Naive thymus-derived CD8-positive, alpha-beta T cell (primary cell): ENCODE results near the gene XRCC5. TPM values are rescaled to one million over a fixed set of nuclear protein-coding genes. Genes with fewer than 3 reads are reported as not detected.

ENCODE experiments used
- ATAC-seq, 2 donors: fragments of 150-1000 bp; cut with Tn5 transposase in 1 of 2; sonication (Bioruptor Pico), chemical (Tn5 transposase) in 1 of 2; 1 replicate in 1 of 2; 2 replicates in 1 of 2; pipeline ENCODE4 v1.10.0; 2021; ENCODE audit warnings: mild to moderate bottlenecking in 2 of 2, moderate library complexity in 2 of 2
- POLR2A ChIA-PET: fragments of 350-600 bp; sonication (Branson Sonifier 250); formaldehyde crosslinking; loops from one replicate; lab custom pipeline; 2021; ENCODE audit warnings: antibody characterized with exemption; lab: Charles Lee
- DNase-seq, 10 donors: peaks; one replicate each; pipeline versions ENCODE4 v3.0.0 to v3.0.0-alpha.2; 2020 to 2022
- H3K27ac Mint-ChIP-seq, 10 donors: one replicate each; pipeline ENCODE4 v1.8.0; 2020 to 2022; ENCODE audit warnings: mild to moderate bottlenecking in 10 of 10, mixed read lengths in 10 of 10, moderate library complexity in 4 of 10, inconsistent platforms in 1 of 10
- H3K27me3 Mint-ChIP-seq, 5 donors: one replicate each; pipeline ENCODE4 v1.8.0; 2021 to 2022; ENCODE audit warnings: mixed read lengths in 5 of 5
- H3K36me3 Mint-ChIP-seq, 3 donors: one replicate each; pipeline ENCODE4 v1.8.0; 2020 to 2022; ENCODE audit warnings: mixed read lengths in 3 of 3, mild to moderate bottlenecking in 2 of 3, inconsistent platforms in 1 of 3
- H3K4me1 Mint-ChIP-seq, 4 donors: one replicate each; pipeline ENCODE4 v1.8.0; 2021 to 2022; ENCODE audit warnings: mixed read lengths in 4 of 4
- H3K4me3 Mint-ChIP-seq, 10 donors: one replicate each; pipeline ENCODE4 v1.8.0; 2020 to 2022; ENCODE audit warnings: mild to moderate bottlenecking in 10 of 10, mixed read lengths in 10 of 10, moderate library complexity in 6 of 10, inconsistent platforms in 1 of 10
- H3K9me3 Mint-ChIP-seq, 9 donors: one replicate each; pipeline ENCODE4 v1.8.0; 2020 to 2022; ENCODE audit warnings: mixed read lengths in 9 of 9, mild to moderate bottlenecking in 3 of 9, inconsistent platforms in 1 of 9, moderate library complexity in 1 of 9
- polyA plus RNA-seq, 3 donors: library from polyadenylated mRNA; unstranded; fragments of 300-500 nt; fragmentation: Illumina TruSeq; gene quantifications; one replicate each; pipeline ENCODE4 v1.2.3, GENCODE V29; 2021
- total RNA-seq, 8 experiments: library from RNA in 2 of 8; stranded (reverse) in 2 of 8; gene quantifications; one replicate each; pipeline ENCODE4 v1.2.3 and lab custom pipeline; 2021 to 2026

The XRCC5 gene
- total RNA-seq (100 to 1,000 TPM; 231 to 245 TPM), polyA plus RNA-seq (100 to 1,000 TPM; 311 to 364 (median 348) TPM), total RNA-seq (lab: John Stamatoyannopoulos, UW) (320 to 1,233 (median 453) reads per million in 6 experiments)

- Mint-ChIP-seq H3K27me3 (peaks cover 0 to 3% (median 0%) of the 10 kb centered on the region in 5 donors), H3K9me3 (no peaks in the 10 kb centered on the region), H3K4me3 (peak within 1 kb of the TSS; percentile 98 to 100 (median 100)), H3K36me3 (peaks cover under 1 to 40% (median 9%) of the 10 kb centered on the region in 3 donors), H3K27ac (peak within 1 kb of the TSS; percentile 100), H3K4me1 (peaks cover 25 to 60% (median 53%) of the 10 kb centered on the region in 4 donors)
- POLR2A ChIA-PET = interaction anchor here (0.7 to 4.5 kb wide), 14 partner anchors 8 to 797 kb away, joined by 3 to 96 read pairs (median 4); partner anchors contain the start of genes ATIC, PECR, RPL37A and TMEM169
- ATAC-seq (peak; percentile 81 to 88), DNase-seq (peak; percentile 93 to 98 (median 97))
These were observed at the start of gene XRCC5 for GRCh38 chr2:216108967-216109921. XRCC5 (plus strand) TSS chr2:216109348; CDS start chr2:216109437, 89 bp downstream.

GRCh38 chr2:216064014-216064630 is 45.0 kb upstream of the XRCC5 start:
- ATAC-seq = no peak
- H3K36me3 Mint-ChIP-seq = peaks cover 0 to 45% (median 11%) of the 10 kb centered on the region in 3 donors
- no peak overlapping the region for H3K4me3 Mint-ChIP-seq
- H3K27ac Mint-ChIP-seq = no peak overlapping the region
- peaks cover 9 to 19% (median 17%) of the 10 kb centered on the region in 4 donors for H3K4me1 Mint-ChIP-seq
- H3K9me3 Mint-ChIP-seq = peaks cover 0 to 3% (median 0%) of the 10 kb centered on the region in 9 donors
- POLR2A ChIA-PET = interaction anchor here (0.5 kb wide), 1 partner anchor 18 kb away, joined by 5 read pairs; no protein-coding TSS in a partner anchor
- DNase-seq = no peak
- no peaks in the 10 kb centered on the region for H3K27me3 Mint-ChIP-seq

DNA sequence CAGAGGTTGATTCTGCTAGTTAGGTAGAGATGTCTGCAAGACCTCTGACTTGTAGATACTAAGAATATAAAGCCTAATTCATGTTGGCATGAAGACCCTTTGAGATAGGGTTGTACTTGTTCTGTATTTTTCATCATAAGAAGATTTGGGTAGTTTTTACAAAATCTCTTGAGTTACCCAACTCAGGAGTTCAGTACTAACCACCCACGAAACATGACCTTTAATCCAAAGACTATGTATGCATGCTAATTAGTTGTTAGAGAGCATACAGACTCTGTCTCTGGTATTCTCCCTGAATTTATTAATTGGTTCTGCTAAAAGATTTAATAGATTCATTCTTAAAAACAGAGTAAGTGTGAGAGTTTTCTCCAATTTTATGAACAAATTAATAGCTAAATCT is 44.5 kb upstream of the XRCC5 start:
- H3K36me3 Mint-ChIP-seq = peaks cover 0 to 48% (median 7%) of the 10 kb centered on the region in 3 donors
- H3K4me1 Mint-ChIP-seq = peaks cover 11 to 20% (median 18%) of the 10 kb centered on the region in 4 donors
- DNase-seq (no peak), ATAC-seq (no peak)
- POLR2A ChIA-PET = interaction anchor here (0.5 to 1.1 kb wide), 2 partner anchors 17 to 19 kb away, joined by 3 to 5 read pairs; partner anchors contain the start of gene PECR
- H3K27me3 Mint-ChIP-seq = no peaks in the 10 kb centered on the region
- H3K27ac Mint-ChIP-seq = no peak overlapping the region
- H3K4me3 Mint-ChIP-seq = no peak overlapping the region
- no peaks in the 10 kb centered on the region for H3K9me3 Mint-ChIP-seq

DNA sequence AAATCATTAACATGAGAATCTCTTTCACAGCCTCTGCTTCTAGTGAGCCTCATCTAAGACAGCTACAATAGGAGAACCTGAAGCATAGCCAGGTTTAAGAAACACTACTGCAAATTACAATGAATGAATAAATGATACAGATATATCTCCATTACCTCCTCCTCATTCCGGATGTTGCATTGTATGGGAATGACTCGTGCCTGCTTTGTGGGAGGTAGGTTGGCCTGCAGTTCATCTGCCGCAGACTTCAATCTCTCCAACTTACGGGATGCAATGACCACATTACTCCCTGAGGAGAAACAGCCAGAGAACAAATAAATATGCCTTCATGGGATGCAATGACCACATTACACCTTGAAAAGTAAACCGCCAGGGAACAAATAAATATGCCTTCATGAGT is 42.9 kb upstream of the XRCC5 start:
- no peak for DNase-seq
- Mint-ChIP-seq H3K27me3 (no peaks in the 10 kb centered on the region), H3K36me3 (peaks cover 0 to 45% (median 7%) of the 10 kb centered on the region in 3 donors), H3K9me3 (no peaks in the 10 kb centered on the region), H3K4me1 (peaks cover 13 to 20% (median 18%) of the 10 kb centered on the region in 4 donors), H3K27ac (peak overlapping the region in 3 of 10 donors; percentile 56 to 65 (median 63)), H3K4me3 (no peak overlapping the region)
- POLR2A ChIA-PET = no interaction called here
- ATAC-seq = no peak

- Mint-ChIP-seq H3K4me3 (no peak overlapping the region), H3K27ac (peak overlapping the region in 2 of 10 donors; percentile 2 to 31), H3K4me1 (peaks cover 14 to 32% (median 22%) of the 10 kb centered on the region in 4 donors), H3K36me3 (peaks cover 0 to 35% (median 10%) of the 10 kb centered on the region in 3 donors), H3K9me3 (no peaks in the 10 kb centered on the region), H3K27me3 (no peaks in the 10 kb centered on the region)
- POLR2A ChIA-PET = interaction anchor here (0.5 to 1.4 kb wide), 2 partner anchors 12 to 267 kb away, joined by 4 read pairs; partner anchors contain the start of genes PECR and TMEM169
- no peak for ATAC-seq
- DNase-seq = no peak
These were observed 40.1 kb upstream of the XRCC5 start for GRCh38 chr2:216069028-216069427.

DNA sequence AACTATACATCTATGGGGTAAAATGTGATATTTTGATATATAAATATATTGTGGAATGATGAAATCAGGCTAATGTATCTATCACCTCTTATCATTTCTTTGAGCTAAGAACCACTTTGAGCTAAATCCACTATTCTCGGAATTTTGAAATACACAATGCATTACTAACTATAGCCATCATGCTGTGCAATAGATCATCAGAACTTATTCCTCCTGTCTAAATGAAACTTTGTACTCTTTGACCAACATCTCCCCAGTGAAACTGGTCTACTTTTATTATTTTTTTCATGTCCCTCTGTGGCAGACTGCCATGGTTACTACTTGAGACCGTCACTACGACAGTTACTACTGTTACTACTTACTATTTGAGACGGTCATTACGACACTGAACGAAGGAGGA is 39.0 kb upstream of the XRCC5 start:
- H3K27me3 Mint-ChIP-seq = no peaks in the 10 kb centered on the region
- ATAC-seq (no peak), DNase-seq (no peak)
- no peak overlapping the region for H3K4me3 Mint-ChIP-seq
- H3K9me3 Mint-ChIP-seq = no peaks in the 10 kb centered on the region
- H3K4me1 Mint-ChIP-seq = peaks cover 22 to 44% (median 33%) of the 10 kb centered on the region in 4 donors
- peaks cover 0 to 35% (median 8%) of the 10 kb centered on the region in 3 donors for H3K36me3 Mint-ChIP-seq
- POLR2A ChIA-PET = interaction anchor here (0.6 to 1.4 kb wide), 2 partner anchors 11 to 14 kb away, joined by 4 to 5 read pairs; partner anchors contain the start of genes PECR and TMEM169
- no peak overlapping the region for H3K27ac Mint-ChIP-seq

GRCh38 chr2:216071111-216071851 is 37.9 kb upstream of the XRCC5 start:
- H3K4me1 Mint-ChIP-seq = peaks cover 21 to 53% (median 41%) of the 10 kb centered on the region in 4 donors
- no peak overlapping the region for H3K4me3 Mint-ChIP-seq
- no peaks in the 10 kb centered on the region for H3K9me3 Mint-ChIP-seq
- POLR2A ChIA-PET = no interaction called here
- peaks cover 0 to 34% (median 5%) of the 10 kb centered on the region in 3 donors for H3K36me3 Mint-ChIP-seq
- ATAC-seq = no peak
- H3K27me3 Mint-ChIP-seq = no peaks in the 10 kb centered on the region
- H3K27ac Mint-ChIP-seq = peak overlapping the region in 3 of 10 donors; percentile 1 to 60 (median 33)
- no peak for DNase-seq

GRCh38 chr2:216072473-216072872 is 36.7 kb upstream of the XRCC5 start:
- POLR2A ChIA-PET = interaction anchor here (2.1 kb wide), 1 partner anchor 9 kb away, joined by 9 read pairs; the partner anchor contains the start of genes PECR and TMEM169
- ATAC-seq (no peak), DNase-seq (no peak)
- Mint-ChIP-seq H3K4me3 (no peak overlapping the region), H3K9me3 (no peaks in the 10 kb centered on the region), H3K36me3 (peaks cover 0 to 32% (median 4%) of the 10 kb centered on the region in 3 donors), H3K27me3 (no peaks in the 10 kb centered on the region), H3K27ac (no peak overlapping the region), H3K4me1 (peaks cover 18 to 48% (median 42%) of the 10 kb centered on the region in 4 donors)

- Mint-ChIP-seq H3K4me1 (peaks cover 13 to 41% (median 39%) of the 10 kb centered on the region in 4 donors), H3K4me3 (no peak overlapping the region)
- POLR2A ChIA-PET = interaction anchor here (2.1 kb wide), 1 partner anchor 8 kb away, joined by 9 read pairs; the partner anchor contains the start of genes PECR and TMEM169
These were observed 35.4 kb upstream of the XRCC5 start for GRCh38 chr2:216073773-216074172.

GRCh38 chr2:216074380-216074779 is 34.8 kb upstream of the XRCC5 start:
- peak overlapping the region in 7 of 10 donors; percentile 27 to 75 (median 56) for H3K27ac Mint-ChIP-seq
- H3K4me3 Mint-ChIP-seq = peak overlapping the region in 2 of 10 donors; percentile 47 to 61
- no peaks in the 10 kb centered on the region for H3K27me3 Mint-ChIP-seq
- peaks cover 0 to 29% (median 4%) of the 10 kb centered on the region in 3 donors for H3K36me3 Mint-ChIP-seq
- DNase-seq (no peak), ATAC-seq (no peak)
- peaks cover 11 to 39% (median 35%) of the 10 kb centered on the region in 4 donors for H3K4me1 Mint-ChIP-seq
- POLR2A ChIA-PET = interaction anchor here (1.1 kb wide), 1 partner anchor 10 kb away, joined by 4 read pairs; no protein-coding TSS in a partner anchor
- H3K9me3 Mint-ChIP-seq = no peaks in the 10 kb centered on the region

More at GRCh38 chr2:216073773-216074172, 35.4 kb upstream of the XRCC5 start:
- Mint-ChIP-seq H3K36me3 (peaks cover 0 to 32% (median 4%) of the 10 kb centered on the region in 3 donors), H3K9me3 (no peaks in the 10 kb centered on the region), H3K27me3 (no peaks in the 10 kb centered on the region), H3K27ac (peak overlapping the region in 4 of 10 donors; percentile 7 to 66 (median 38))
- DNase-seq (no peak), ATAC-seq (no peak)

- no peaks in the 10 kb centered on the region for H3K9me3 Mint-ChIP-seq
- H3K27me3 Mint-ChIP-seq = no peaks in the 10 kb centered on the region
- no peak for DNase-seq
- peaks cover 11 to 38% (median 34%) of the 10 kb centered on the region in 4 donors for H3K4me1 Mint-ChIP-seq
- no peak overlapping the region for H3K4me3 Mint-ChIP-seq
- POLR2A ChIA-PET = interaction anchor here (1.1 kb wide), 1 partner anchor 9 kb away, joined by 4 read pairs; no protein-coding TSS in a partner anchor
- H3K36me3 Mint-ChIP-seq = peaks cover 0 to 28% (median 4%) of the 10 kb centered on the region in 3 donors
- ATAC-seq = no peak
- H3K27ac Mint-ChIP-seq = peak overlapping the region in 3 of 10 donors; percentile 44 to 76 (median 74)
These were observed 34.4 kb upstream of the XRCC5 start for GRCh38 chr2:216074794-216075193.
